ENCODE data around the gene CCDC137. TPM values are rescaled to one million over a fixed set of nuclear protein-coding genes. Genes with fewer than 3 reads are reported as not detected.
A peak's percentile ranks its signal among the peaks of the same experiment; 100 is the strongest.

The CCDC137 gene
- total RNA-seq, 1 experiment from 2014 or later, result 49.9 TPM

DNA sequence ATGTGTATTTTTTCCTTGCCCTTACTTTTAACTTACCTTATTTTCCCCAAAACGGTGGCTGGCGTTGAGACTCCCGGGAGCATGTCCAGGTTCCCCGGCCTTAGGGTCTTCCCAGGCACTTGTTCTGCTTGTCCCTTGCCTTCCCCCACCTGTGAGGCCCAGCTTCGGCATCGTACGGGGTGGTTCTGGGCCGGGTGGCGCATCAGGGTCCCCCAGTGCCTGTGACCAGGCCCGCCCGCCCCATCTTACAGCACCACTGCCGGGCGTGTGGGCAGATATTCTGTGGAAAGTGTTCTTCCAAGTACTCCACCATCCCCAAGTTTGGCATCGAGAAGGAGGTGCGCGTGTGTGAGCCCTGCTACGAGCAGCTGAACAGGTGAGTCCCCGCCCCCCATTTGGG lies 24.7 kb downstream of the CCDC137 start:
- Histone ChIP-seq H4K20me1 (ENCODE audit: low read length) (peaks cover 38% of the 10 kb centered on the region), H2AFZ (ENCODE audit: low read length) (no peak overlapping the region), H3K4me2 (ENCODE audit: low read length) (no peak overlapping the region)

DNA sequence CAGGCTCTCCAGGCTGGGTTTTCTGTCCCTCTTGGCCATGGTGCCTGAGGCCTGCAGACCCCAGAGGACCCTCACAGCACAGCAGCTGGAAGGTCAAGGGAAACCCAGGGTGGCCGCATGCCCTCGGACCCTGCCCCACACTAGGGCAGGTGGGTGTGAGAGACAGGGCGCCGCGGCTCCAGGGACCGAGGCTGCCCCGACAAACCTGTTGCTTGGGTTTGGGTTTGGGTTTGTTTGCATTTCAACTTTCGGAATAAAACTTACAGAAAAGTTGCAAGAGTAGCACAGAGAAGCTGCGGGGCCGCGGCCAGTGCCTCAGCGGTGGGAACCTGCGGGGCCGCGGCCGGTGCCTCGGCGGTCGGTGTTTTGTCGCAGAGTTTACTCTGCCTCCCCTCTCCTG lies 25.1 kb downstream of the CCDC137 start:
- Histone ChIP-seq H3K4me1 (ENCODE audit: insufficient read depth, low read length) (no peaks in the 10 kb centered on the region), H3K9me2 (replicated peaks; ENCODE audit: low read length) (no peaks in the 10 kb centered on the region), H3F3A (ENCODE audit: low read length, unreplicated experiment) (no peaks in the 10 kb centered on the region), H4K20me1 (ENCODE audit: low read length) (peaks cover 34% of the 10 kb centered on the region), H3K79me2 (ENCODE audit: low read length) (peaks cover 49% of the 10 kb centered on the region), H3K4me3 (ENCODE audit: low read length) (no peak overlapping the region), H2AFZ (ENCODE audit: low read length) (no peak overlapping the region), H3K4me2 (ENCODE audit: low read length) (no peak overlapping the region), H3K9me3 (ENCODE audit: low read length) (no peaks in the 10 kb centered on the region), H3K36me3 (ENCODE audit: low read depth, low read length) (peaks cover 74% of the 10 kb centered on the region), H3K9ac (ENCODE audit: low read length) (no peak overlapping the region), H3K27ac (ENCODE audit: low read length) (no peak overlapping the region), H3K27me3 (ENCODE audit: low read length) (no peaks in the 10 kb centered on the region)
- intact Hi-C loops (cut with micrococcal nuclease), result no loop called here
- ATAC-seq, result no peak
- CTCF ChIA-PET, result no interaction called here
- DNase-seq, result no peak
- no peak for TF ChIP-seq EZH2 (IDR thresholded peaks at IDR 0.05; ENCODE audit: low read length, unreplicated experiment)
- no peak for TF ChIP-seq EZH2phosphoT487 (IDR thresholded peaks at IDR 0.05; ENCODE audit: borderline replicate concordance, low read length)
- TF ChIP-seq CTCF (conservative IDR thresholded peaks at IDR 0.05; ENCODE audit: low read depth, low read length), result no peak
- POLR2A ChIA-PET (ENCODE audit: unreplicated experiment), result no interaction called here
- no TSS peak for BruUV-seq (replicated peaks)

More for the DNA sequence above, 24.7 kb downstream of the CCDC137 start:
- ChIA-PET POLR2A (ENCODE audit: unreplicated experiment) (no interaction called here), CTCF (no interaction called here)
- H3K9me2 ChIP-seq (replicated peaks; ENCODE audit: low read length), result no peaks in the 10 kb centered on the region
- peaks cover 50% of the 10 kb centered on the region for H3K79me2 ChIP-seq (ENCODE audit: low read length)
- H3K27ac ChIP-seq (ENCODE audit: low read length), result no peak overlapping the region
- no peaks in the 10 kb centered on the region for H3K9me3 ChIP-seq (ENCODE audit: low read length)
- no peak overlapping the region for H3K9ac ChIP-seq (ENCODE audit: low read length)
- 0 out of 2 replicates have a peak, but pooled peaks cover 1% of the 10 kb centered on the region for H3K4me1 ChIP-seq (ENCODE audit: insufficient read depth, low read length)
- TF ChIP-seq CTCF (conservative IDR thresholded peaks at IDR 0.05; ENCODE audit: low read depth, low read length) (no peak), EZH2phosphoT487 (IDR thresholded peaks at IDR 0.05; ENCODE audit: borderline replicate concordance, low read length) (no peak), EZH2 (IDR thresholded peaks at IDR 0.05; ENCODE audit: low read length, unreplicated experiment) (no peak)
- no peaks in the 10 kb centered on the region for H3F3A ChIP-seq (ENCODE audit: low read length, unreplicated experiment)
- intact Hi-C loops (cut with micrococcal nuclease), result no loop called here
- H3K36me3 ChIP-seq (ENCODE audit: low read depth, low read length), result peaks cover 75% of the 10 kb centered on the region
- BruUV-seq (replicated peaks), result no TSS peak
- ATAC-seq, result no peak
- no peak overlapping the region for H3K4me3 ChIP-seq (ENCODE audit: low read length)
- no peaks in the 10 kb centered on the region for H3K27me3 ChIP-seq (ENCODE audit: low read length)
- no peak for DNase-seq

DNA sequence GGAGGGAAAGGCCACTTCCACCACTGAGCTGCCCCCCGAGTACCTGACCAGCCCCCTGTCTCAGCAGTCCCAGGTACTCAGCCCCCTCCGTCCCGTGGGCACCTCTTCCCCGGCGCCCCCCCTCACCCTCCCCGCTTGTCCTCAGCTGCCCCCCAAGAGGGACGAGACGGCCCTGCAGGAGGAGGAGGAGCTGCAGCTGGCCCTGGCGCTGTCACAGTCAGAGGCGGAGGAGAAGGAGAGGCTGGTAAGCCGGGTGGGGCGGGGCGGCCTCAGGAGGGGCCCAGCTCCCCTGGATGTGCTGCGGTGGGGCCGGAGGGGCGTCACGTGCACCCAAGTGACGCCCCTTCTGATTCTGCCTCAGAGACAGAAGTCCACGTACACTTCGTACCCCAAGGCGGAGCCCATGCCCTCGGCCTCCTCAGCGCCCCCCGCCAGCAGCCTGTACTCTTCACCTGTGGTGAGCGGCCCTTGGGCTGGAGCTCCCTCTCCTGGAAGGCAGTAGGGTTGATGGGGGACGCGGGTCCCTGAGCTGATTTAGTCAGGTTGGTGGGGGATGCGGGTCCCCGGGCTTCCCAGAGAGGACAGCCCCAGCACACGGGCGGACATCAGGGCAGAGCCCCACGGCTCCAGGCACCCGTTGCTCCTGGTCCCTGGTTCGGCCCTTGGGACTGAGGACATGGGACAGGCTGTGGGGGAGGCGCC lies 27.1 kb downstream of the CCDC137 start:
- H3K27me3 ChIP-seq (ENCODE audit: low read length), result no peaks in the 10 kb centered on the region
- H2AFZ ChIP-seq (ENCODE audit: low read length), result no peak overlapping the region
- H3K9me3 ChIP-seq (ENCODE audit: low read length), result no peaks in the 10 kb centered on the region
- ChIA-PET CTCF (no interaction called here), POLR2A (ENCODE audit: unreplicated experiment) (no interaction called here)
- TF ChIP-seq EZH2phosphoT487 (IDR thresholded peaks at IDR 0.05; ENCODE audit: borderline replicate concordance, low read length), result no peak
- peak; percentile 51 for TF ChIP-seq CTCF (conservative IDR thresholded peaks at IDR 0.05; ENCODE audit: low read depth, low read length)
- TF ChIP-seq EZH2 (IDR thresholded peaks at IDR 0.05; ENCODE audit: low read length, unreplicated experiment), result no peak
- peaks cover 48% of the 10 kb centered on the region for H3K79me2 ChIP-seq (ENCODE audit: low read length)
- H3K27ac ChIP-seq (ENCODE audit: low read length), result no peak overlapping the region
- no peaks in the 10 kb centered on the region for H3K9me2 ChIP-seq (replicated peaks; ENCODE audit: low read length)
- ATAC-seq (peak; percentile 12; the same call in 1 of the 2 replicates), DNase-seq (no peak)
- no peak overlapping the region for H3K4me2 ChIP-seq (ENCODE audit: low read length)
- no peak overlapping the region for H3K4me3 ChIP-seq (ENCODE audit: low read length)
- peaks cover 16% of the 10 kb centered on the region for H4K20me1 ChIP-seq (ENCODE audit: low read length)
- H3K9ac ChIP-seq (ENCODE audit: low read length), result no peak overlapping the region
- H3K4me1 ChIP-seq (ENCODE audit: insufficient read depth, low read length), result no peaks in the 10 kb centered on the region
- intact Hi-C loops (cut with micrococcal nuclease), result no loop called here
- no TSS peak for BruUV-seq (replicated peaks)
- peaks cover 78% of the 10 kb centered on the region for H3K36me3 ChIP-seq (ENCODE audit: low read depth, low read length)
- no peaks in the 10 kb centered on the region for H3F3A ChIP-seq (ENCODE audit: low read length, unreplicated experiment)
